ENCODE measurements around the gene RGCC. TPM values are rescaled to one million over a fixed set of nuclear protein-coding genes. Genes with fewer than 3 reads are reported as not detected.
"Not testable (repeated sequence)": the region's sequence is repeated elsewhere in the genome, so short reads cannot be mapped to it uniquely, and the experiment has no call there.

Gene RGCC
- polyA plus RNA-seq, 1 donor from 2014 or later: not detected

DNA sequence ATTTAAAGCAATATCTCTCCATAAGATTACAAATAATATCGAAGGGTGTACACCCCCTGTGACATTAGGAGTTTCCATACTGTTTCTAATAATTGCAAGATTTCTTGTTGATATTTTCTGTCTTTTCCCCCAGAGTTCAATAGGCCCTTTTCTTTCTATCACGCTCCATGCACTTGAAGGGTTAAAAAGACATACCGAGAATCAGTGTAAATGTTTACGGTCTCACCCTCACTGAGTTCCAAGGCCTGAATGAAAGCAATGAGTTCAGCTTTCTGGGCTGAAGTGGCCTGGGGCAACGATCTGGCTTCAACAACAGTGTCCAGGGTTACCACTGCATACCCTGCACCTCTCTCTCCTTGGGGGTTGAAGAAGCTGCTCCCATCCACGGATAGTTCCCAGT is 36.0 kb upstream of the RGCC start:
- not testable (repeated sequence) for H3K4me3 ChIP-seq (ENCODE audit: low read length); H3K27me3 ChIP-seq (ENCODE audit: insufficient read depth, low read depth, low read length); H3K36me3 ChIP-seq (ENCODE audit: insufficient read depth, low read length); H3K9ac ChIP-seq (ENCODE audit: low read length); H3K27ac ChIP-seq (ENCODE audit: low read length); H2AFZ ChIP-seq (ENCODE audit: low read depth, low read length); H3K4me2 ChIP-seq (ENCODE audit: low read length); H3K9me2 ChIP-seq (ENCODE audit: insufficient read depth, low read length); H3F3A ChIP-seq (ENCODE audit: insufficient read depth, low read length, poor library complexity, severe bottlenecking); H3K79me2 ChIP-seq (replicated peaks; ENCODE audit: insufficient read depth, low read length); H4K20me1 ChIP-seq (ENCODE audit: insufficient read depth); H3K9me3 ChIP-seq (ENCODE audit: low read length)

DNA sequence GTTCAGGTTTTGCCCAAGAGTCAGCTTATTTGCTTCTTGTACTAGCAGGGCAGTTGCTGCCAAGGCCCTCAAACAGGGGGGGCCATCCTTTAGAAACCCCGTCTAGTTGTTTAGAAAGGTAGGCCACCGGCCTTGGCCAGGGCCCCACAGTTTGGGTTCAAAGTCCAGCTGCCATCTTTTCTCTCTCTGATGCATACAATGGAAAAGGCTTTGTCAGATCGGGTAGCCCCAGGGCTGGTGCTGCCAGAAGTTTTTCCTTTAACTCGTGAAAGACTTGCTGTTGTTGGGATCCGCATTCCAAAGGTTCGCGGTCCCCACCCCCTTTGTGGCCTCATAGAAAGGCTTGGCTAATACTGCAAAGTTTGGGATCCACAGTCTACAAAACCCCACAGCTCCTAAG is 35.4 kb upstream of the RGCC start:
- H4K20me1 ChIP-seq (ENCODE audit: insufficient read depth); H3K9ac ChIP-seq (ENCODE audit: low read length); H3K9me2 ChIP-seq (ENCODE audit: insufficient read depth, low read length); H3K4me2 ChIP-seq (ENCODE audit: low read length); H3K36me3 ChIP-seq (ENCODE audit: insufficient read depth, low read length); H3K79me2 ChIP-seq (replicated peaks; ENCODE audit: insufficient read depth, low read length); H2AFZ ChIP-seq (ENCODE audit: low read depth, low read length); H3K9me3 ChIP-seq (ENCODE audit: low read length); H3K4me3 ChIP-seq (ENCODE audit: low read length); H3F3A ChIP-seq (ENCODE audit: insufficient read depth, low read length, poor library complexity, severe bottlenecking); H3K27me3 ChIP-seq (ENCODE audit: insufficient read depth, low read depth, low read length); H3K27ac ChIP-seq (ENCODE audit: low read length): not testable (repeated sequence)

DNA sequence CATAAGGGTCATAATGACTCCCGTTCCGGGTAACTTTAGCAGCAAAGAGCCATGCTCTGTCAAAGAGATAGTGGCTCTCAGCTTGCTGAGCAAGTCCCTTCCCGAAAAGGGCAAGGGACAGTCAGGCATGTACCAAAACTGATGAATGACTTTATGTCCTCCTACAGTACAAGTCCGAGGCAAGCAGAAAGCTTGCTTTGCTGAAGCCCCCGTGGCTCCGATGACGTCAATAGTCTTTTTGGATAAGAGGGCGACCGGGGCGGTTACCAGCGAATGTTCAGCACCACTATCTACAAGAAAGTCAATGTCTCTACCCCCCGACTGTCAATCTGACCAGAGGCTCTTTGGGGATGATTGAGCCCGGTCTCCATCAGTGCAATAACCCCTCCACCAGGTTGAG is 34.1 kb upstream of the RGCC start:
- H3K27me3 ChIP-seq (ENCODE audit: insufficient read depth, low read depth, low read length); H3K4me2 ChIP-seq (ENCODE audit: low read length); H3K9me2 ChIP-seq (ENCODE audit: insufficient read depth, low read length); H3K9ac ChIP-seq (ENCODE audit: low read length); H2AFZ ChIP-seq (ENCODE audit: low read depth, low read length); H3K36me3 ChIP-seq (ENCODE audit: insufficient read depth, low read length); H3F3A ChIP-seq (ENCODE audit: insufficient read depth, low read length, poor library complexity, severe bottlenecking); H4K20me1 ChIP-seq (ENCODE audit: insufficient read depth); H3K79me2 ChIP-seq (replicated peaks; ENCODE audit: insufficient read depth, low read length); H3K27ac ChIP-seq (ENCODE audit: low read length); H3K4me3 ChIP-seq (ENCODE audit: low read length); H3K9me3 ChIP-seq (ENCODE audit: low read length): not testable (repeated sequence)

DNA sequence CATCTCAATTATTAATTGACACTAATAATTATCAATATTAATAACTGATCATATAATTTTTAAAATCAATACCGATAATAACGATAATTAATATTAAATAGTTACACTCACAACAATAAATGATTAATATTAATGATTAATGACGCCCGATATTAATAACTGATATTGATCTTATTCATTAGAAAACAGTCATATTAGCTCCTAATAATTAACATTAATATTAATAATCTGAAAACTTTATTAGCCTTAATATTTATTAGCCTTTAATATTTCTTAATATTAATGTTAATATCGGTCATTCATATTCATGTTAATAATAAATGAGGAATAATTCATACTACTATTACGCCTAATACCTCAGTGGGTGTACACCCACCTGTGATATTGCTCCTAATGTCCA is 32.7 kb upstream of the RGCC start:
- not testable (repeated sequence) for H3K27ac ChIP-seq (ENCODE audit: low read length)

DNA sequence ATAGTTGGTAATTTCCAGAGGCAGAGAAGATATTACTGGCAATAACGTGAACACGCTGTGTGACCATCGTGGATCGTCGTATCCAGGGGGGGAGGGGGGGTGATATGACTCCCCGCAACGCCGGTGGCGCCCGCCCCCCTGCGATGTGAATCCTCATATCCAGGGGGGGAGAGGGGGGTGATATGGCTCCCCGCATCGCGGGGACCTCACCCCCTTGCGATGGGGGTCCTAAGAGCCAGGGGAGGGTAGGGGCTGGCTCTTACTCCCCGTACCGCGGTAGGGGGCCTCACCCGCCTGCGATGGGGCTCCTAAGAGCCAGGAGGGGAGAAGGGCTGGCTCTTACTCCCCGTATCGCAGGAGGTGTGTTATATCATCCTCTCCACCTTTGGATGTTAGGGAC is 31.3 kb upstream of the RGCC start:
- Histone ChIP-seq H3K36me3 (ENCODE audit: insufficient read depth, low read length) (no peaks in the 10 kb centered on the region), H3K9me3 (ENCODE audit: low read length) (peaks cover 4% of the 10 kb centered on the region), H3K79me2 (replicated peaks; ENCODE audit: insufficient read depth, low read length) (no peaks in the 10 kb centered on the region), H2AFZ (ENCODE audit: low read depth, low read length) (no peak overlapping the region), H3F3A (ENCODE audit: insufficient read depth, low read length, poor library complexity, severe bottlenecking) (no peaks in the 10 kb centered on the region), H3K9me2 (ENCODE audit: insufficient read depth, low read length) (no peaks in the 10 kb centered on the region), H3K4me3 (ENCODE audit: low read length) (no peak overlapping the region), H3K9ac (ENCODE audit: low read length) (no peak overlapping the region), H3K27me3 (ENCODE audit: insufficient read depth, low read depth, low read length) (no peaks in the 10 kb centered on the region), H3K27ac (ENCODE audit: low read length) (no peak overlapping the region), H3K4me2 (ENCODE audit: low read length) (no peak overlapping the region), H4K20me1 (ENCODE audit: insufficient read depth) (no peaks in the 10 kb centered on the region)
- TF ChIP-seq EP300 (conservative IDR thresholded peaks at IDR 0.05; ENCODE audit: poor library complexity, severe bottlenecking): no peak
- TF ChIP-seq MXI1 (conservative IDR thresholded peaks at IDR 0.05; ENCODE audit: poor library complexity, severe bottlenecking): no peak
- TF ChIP-seq SMC3 (conservative IDR thresholded peaks at IDR 0.05; ENCODE audit: poor library complexity): no peak
- TF ChIP-seq EZH2 (IDR thresholded peaks at IDR 0.05; ENCODE audit: borderline replicate concordance, insufficient read depth, low read length, poor library complexity, severe bottlenecking): no peak
- no peak for TF ChIP-seq POLR2AphosphoS5 (IDR thresholded peaks at IDR 0.05)
- no peak for TF ChIP-seq RAD21 (conservative IDR thresholded peaks at IDR 0.05)
- TF ChIP-seq, protein P1, sequence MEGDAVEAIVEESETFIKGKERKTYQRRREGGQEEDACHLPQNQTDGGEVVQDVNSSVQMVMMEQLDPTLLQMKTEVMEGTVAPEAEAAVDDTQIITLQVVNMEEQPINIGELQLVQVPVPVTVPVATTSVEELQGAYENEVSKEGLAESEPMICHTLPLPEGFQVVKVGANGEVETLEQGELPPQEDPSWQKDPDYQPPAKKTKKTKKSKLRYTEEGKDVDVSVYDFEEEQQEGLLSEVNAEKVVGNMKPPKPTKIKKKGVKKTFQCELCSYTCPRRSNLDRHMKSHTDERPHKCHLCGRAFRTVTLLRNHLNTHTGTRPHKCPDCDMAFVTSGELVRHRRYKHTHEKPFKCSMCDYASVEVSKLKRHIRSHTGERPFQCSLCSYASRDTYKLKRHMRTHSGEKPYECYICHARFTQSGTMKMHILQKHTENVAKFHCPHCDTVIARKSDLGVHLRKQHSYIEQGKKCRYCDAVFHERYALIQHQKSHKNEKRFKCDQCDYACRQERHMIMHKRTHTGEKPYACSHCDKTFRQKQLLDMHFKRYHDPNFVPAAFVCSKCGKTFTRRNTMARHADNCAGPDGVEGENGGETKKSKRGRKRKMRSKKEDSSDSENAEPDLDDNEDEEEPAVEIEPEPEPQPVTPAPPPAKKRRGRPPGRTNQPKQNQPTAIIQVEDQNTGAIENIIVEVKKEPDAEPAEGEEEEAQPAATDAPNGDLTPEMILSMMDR (IDR thresholded peaks at IDR 0.05; ENCODE audit: poor library complexity, severe bottlenecking): no peak
- TF ChIP-seq TAF1 (IDR thresholded peaks at IDR 0.05; ENCODE audit: low read depth): no peak
- TF ChIP-seq, protein P2, sequence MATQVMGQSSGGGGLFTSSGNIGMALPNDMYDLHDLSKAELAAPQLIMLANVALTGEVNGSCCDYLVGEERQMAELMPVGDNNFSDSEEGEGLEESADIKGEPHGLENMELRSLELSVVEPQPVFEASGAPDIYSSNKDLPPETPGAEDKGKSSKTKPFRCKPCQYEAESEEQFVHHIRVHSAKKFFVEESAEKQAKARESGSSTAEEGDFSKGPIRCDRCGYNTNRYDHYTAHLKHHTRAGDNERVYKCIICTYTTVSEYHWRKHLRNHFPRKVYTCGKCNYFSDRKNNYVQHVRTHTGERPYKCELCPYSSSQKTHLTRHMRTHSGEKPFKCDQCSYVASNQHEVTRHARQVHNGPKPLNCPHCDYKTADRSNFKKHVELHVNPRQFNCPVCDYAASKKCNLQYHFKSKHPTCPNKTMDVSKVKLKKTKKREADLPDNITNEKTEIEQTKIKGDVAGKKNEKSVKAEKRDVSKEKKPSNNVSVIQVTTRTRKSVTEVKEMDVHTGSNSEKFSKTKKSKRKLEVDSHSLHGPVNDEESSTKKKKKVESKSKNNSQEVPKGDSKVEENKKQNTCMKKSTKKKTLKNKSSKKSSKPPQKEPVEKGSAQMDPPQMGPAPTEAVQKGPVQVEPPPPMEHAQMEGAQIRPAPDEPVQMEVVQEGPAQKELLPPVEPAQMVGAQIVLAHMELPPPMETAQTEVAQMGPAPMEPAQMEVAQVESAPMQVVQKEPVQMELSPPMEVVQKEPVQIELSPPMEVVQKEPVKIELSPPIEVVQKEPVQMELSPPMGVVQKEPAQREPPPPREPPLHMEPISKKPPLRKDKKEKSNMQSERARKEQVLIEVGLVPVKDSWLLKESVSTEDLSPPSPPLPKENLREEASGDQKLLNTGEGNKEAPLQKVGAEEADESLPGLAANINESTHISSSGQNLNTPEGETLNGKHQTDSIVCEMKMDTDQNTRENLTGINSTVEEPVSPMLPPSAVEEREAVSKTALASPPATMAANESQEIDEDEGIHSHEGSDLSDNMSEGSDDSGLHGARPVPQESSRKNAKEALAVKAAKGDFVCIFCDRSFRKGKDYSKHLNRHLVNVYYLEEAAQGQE (IDR thresholded peaks at IDR 0.05; ENCODE audit: borderline replicate concordance): no peak

More for the DNA sequence above, 32.7 kb upstream of the RGCC start:
- not testable (repeated sequence) for H3K9me3 ChIP-seq (ENCODE audit: low read length); H3K4me2 ChIP-seq (ENCODE audit: low read length); H4K20me1 ChIP-seq (ENCODE audit: insufficient read depth); H3K4me3 ChIP-seq (ENCODE audit: low read length); H3K36me3 ChIP-seq (ENCODE audit: insufficient read depth, low read length); H3K27me3 ChIP-seq (ENCODE audit: insufficient read depth, low read depth, low read length); H3K9ac ChIP-seq (ENCODE audit: low read length); H3K79me2 ChIP-seq (replicated peaks; ENCODE audit: insufficient read depth, low read length); H3F3A ChIP-seq (ENCODE audit: insufficient read depth, low read length, poor library complexity, severe bottlenecking); H3K9me2 ChIP-seq (ENCODE audit: insufficient read depth, low read length); H2AFZ ChIP-seq (ENCODE audit: low read depth, low read length)
